ENCODE measurements around the gene RIMS1.

Gene RIMS1

DNA sequence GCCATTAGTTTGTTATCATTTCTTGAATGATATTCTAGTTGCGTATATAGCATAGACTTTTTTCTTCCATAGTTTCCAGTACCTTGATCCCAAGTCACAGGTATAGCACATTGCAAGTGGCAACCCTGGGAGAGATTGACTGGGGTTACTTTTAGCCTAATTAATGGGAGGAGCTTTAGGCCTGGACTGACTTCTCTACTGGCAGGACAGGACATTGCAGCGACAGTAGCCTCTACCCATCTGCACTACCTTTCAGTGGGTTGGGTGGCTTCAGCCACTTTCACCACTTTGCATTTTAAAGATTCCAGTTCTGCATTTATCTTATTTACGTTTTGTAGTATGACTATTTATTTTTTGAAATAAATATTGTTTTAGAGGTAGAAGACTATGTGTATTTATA, 320.3 kb downstream of the RIMS1 start:
- no peak for TF ChIP-seq EZH2phosphoT487 (conservative IDR thresholded peaks at IDR 0.05; ENCODE audit: low read length)
- TF ChIP-seq, protein P1, sequence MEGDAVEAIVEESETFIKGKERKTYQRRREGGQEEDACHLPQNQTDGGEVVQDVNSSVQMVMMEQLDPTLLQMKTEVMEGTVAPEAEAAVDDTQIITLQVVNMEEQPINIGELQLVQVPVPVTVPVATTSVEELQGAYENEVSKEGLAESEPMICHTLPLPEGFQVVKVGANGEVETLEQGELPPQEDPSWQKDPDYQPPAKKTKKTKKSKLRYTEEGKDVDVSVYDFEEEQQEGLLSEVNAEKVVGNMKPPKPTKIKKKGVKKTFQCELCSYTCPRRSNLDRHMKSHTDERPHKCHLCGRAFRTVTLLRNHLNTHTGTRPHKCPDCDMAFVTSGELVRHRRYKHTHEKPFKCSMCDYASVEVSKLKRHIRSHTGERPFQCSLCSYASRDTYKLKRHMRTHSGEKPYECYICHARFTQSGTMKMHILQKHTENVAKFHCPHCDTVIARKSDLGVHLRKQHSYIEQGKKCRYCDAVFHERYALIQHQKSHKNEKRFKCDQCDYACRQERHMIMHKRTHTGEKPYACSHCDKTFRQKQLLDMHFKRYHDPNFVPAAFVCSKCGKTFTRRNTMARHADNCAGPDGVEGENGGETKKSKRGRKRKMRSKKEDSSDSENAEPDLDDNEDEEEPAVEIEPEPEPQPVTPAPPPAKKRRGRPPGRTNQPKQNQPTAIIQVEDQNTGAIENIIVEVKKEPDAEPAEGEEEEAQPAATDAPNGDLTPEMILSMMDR (IDR thresholded peaks at IDR 0.05; ENCODE audit: insufficient read depth, low read length, poor library complexity, severe bottlenecking): no peak
- Histone ChIP-seq H3K9me3 (ENCODE audit: insufficient read depth, low read length) (no peaks in the 10 kb centered on the region), H3K9ac (ENCODE audit: low read length) (no peak overlapping the region), H2AFZ (ENCODE audit: low read depth, low read length, severe bottlenecking) (no peak overlapping the region), H3K36me3 (ENCODE audit: low read length) (no peaks in the 10 kb centered on the region), H3K4me3 (ENCODE audit: insufficient read depth, low read length, poor library complexity, severe bottlenecking) (no peak overlapping the region), H3K27me3 (ENCODE audit: low read length) (no peaks in the 10 kb centered on the region), H4K20me1 (ENCODE audit: low read depth, low read length) (no peaks in the 10 kb centered on the region), H3K4me2 (ENCODE audit: low read depth, low read length, poor library complexity, severe bottlenecking) (no peak overlapping the region), H3K79me2 (ENCODE audit: insufficient read depth, low read length) (no peaks in the 10 kb centered on the region), H3K9me2 (replicated peaks; ENCODE audit: insufficient read depth, low read length) (no peaks in the 10 kb centered on the region), H3F3A (ENCODE audit: insufficient read depth) (no peaks in the 10 kb centered on the region), H3K27ac (ENCODE audit: low read depth, low read length) (no peak overlapping the region)

DNA sequence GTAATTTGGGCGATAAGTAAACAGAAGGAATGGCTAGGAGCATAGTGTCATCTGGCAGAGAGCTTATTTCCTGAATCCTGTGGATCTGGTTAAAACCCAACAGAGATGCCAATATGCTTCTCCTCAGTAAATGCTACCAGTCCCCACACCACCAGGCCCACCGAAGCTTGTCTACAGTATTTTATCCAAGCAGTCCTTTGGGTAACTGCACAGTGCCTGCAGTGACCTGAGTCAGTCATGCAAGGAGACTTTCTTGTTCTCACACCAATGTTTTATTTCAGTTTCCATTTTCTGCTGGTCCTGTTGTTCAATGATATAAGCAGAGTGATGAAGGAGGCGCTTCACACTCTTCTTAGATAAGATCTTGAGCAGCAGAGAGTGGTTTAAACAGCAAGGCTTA, 326.3 kb downstream of the RIMS1 start:
- Histone ChIP-seq H3F3A (ENCODE audit: insufficient read depth) (no peaks in the 10 kb centered on the region), H2AFZ (ENCODE audit: low read depth, low read length, severe bottlenecking) (no peak overlapping the region), H4K20me1 (ENCODE audit: low read depth, low read length) (no peaks in the 10 kb centered on the region), H3K9ac (ENCODE audit: low read length) (no peak overlapping the region), H3K27ac (ENCODE audit: low read depth, low read length) (no peak overlapping the region), H3K4me2 (ENCODE audit: low read depth, low read length, poor library complexity, severe bottlenecking) (no peak overlapping the region), H3K27me3 (ENCODE audit: low read length) (0 out of 2 replicates have a peak, but pooled peaks cover 5% of the 10 kb centered on the region), H3K36me3 (ENCODE audit: low read length) (no peaks in the 10 kb centered on the region), H3K79me2 (ENCODE audit: insufficient read depth, low read length) (no peaks in the 10 kb centered on the region), H3K4me3 (ENCODE audit: insufficient read depth, low read length, poor library complexity, severe bottlenecking) (no peak overlapping the region), H3K9me2 (replicated peaks; ENCODE audit: insufficient read depth, low read length) (no peaks in the 10 kb centered on the region), H3K9me3 (ENCODE audit: insufficient read depth, low read length) (no peaks in the 10 kb centered on the region)
- TF ChIP-seq, protein P1 (IDR thresholded peaks at IDR 0.05; ENCODE audit: insufficient read depth, low read length, poor library complexity, severe bottlenecking): no peak
- no peak for TF ChIP-seq EZH2phosphoT487 (conservative IDR thresholded peaks at IDR 0.05; ENCODE audit: low read length)

DNA sequence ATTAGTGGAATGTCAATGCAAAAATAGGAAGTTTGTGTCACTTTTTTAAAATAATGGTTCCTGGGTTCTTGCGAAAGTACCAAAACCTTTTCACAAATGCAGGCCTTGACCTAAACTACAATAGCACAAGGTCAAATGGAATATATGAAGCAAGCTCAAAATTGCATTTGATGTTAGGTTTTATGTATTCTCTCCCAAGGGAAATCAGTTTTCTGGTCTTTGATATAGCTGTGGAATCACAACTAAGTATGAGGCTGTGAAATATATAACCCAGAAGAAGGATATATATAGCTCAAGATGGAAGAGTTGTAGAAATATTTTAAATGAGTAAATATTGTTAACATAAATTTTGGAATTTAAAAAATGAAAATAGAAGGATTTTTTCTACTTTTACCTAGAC, 327.3 kb downstream of the RIMS1 start:
- Histone ChIP-seq H3K9ac (ENCODE audit: low read length) (no peak overlapping the region), H2AFZ (ENCODE audit: low read depth, low read length, severe bottlenecking) (no peak overlapping the region), H3K79me2 (ENCODE audit: insufficient read depth, low read length) (no peaks in the 10 kb centered on the region), H3F3A (ENCODE audit: insufficient read depth) (no peaks in the 10 kb centered on the region), H3K36me3 (ENCODE audit: low read length) (no peaks in the 10 kb centered on the region), H3K27ac (ENCODE audit: low read depth, low read length) (no peak overlapping the region), H3K4me2 (ENCODE audit: low read depth, low read length, poor library complexity, severe bottlenecking) (no peak overlapping the region), H3K27me3 (ENCODE audit: low read length) (0 out of 2 replicates have a peak, but pooled peaks cover 5% of the 10 kb centered on the region), H4K20me1 (ENCODE audit: low read depth, low read length) (no peaks in the 10 kb centered on the region), H3K9me2 (replicated peaks; ENCODE audit: insufficient read depth, low read length) (no peaks in the 10 kb centered on the region), H3K9me3 (ENCODE audit: insufficient read depth, low read length) (no peaks in the 10 kb centered on the region), H3K4me3 (ENCODE audit: insufficient read depth, low read length, poor library complexity, severe bottlenecking) (no peak overlapping the region)
- TF ChIP-seq, protein P1 (IDR thresholded peaks at IDR 0.05; ENCODE audit: insufficient read depth, low read length, poor library complexity, severe bottlenecking): no peak
- no peak for TF ChIP-seq EZH2phosphoT487 (conservative IDR thresholded peaks at IDR 0.05; ENCODE audit: low read length)

All from SU-DHL-6 (cell line).